Heart left ventricle (tissue), 13 donors: ENCODE data around the gene KCNJ6.
"Not testable (repeated sequence)": the region's sequence is repeated elsewhere in the genome, so short reads cannot be mapped to it uniquely, and the experiment has no call there.

ENCODE experiments used
- POLR2A ChIP-seq, 2 donors: fragments of 450-650 bp; IDR thresholded peaks; one replicate each; pipeline ENCODE4 v1.6.1; 2017; ENCODE audit warnings: antibody characterized with exemption in 2 of 2, mild to moderate bottlenecking in 2 of 2, moderate library complexity in 2 of 2
- TF ChIP-seq, protein P1 (sequence below), 12 donors: fragments of 200-600 bp; sonication (generic) in 4 of 12; IDR thresholded peaks; one replicate each; pipeline versions ENCODE4 v1.5.0 to v1.8.0; 2018 to 2022; ENCODE audit warnings: antibody characterized with exemption in 12 of 12, mild to moderate bottlenecking in 5 of 12
- donor health status: ischemic (EF 13 %, LVEDD 7.1; RV severe dilation, severe dysfunction).
- donor health status: DM: no; HTN: yes; CAD: no.
- donor health status: DM: no; HTN: no; CAD: no.
- donor health status: ischemic (EF 25% LVEDD 6.9; RV normal size, moderate dysfunction).
- donor health status: ischemic (EF 25% LVEDD 5.7; RV mildly dilated, moderate dysfunction).
- donor health status: ischemic (EF 35%, LVEDD 5.7; RV mildly dilated, moderate dysfunction).
- donor health status: nonischemic (EF 11% LVEDD 7.7; RV severe dilation, severe dysfunction).
- donor health status: DM: yes; HTN: yes; CAD: no.
- donor health status: PGD.
- donor health status: ischemic (EF 29% LVEDD 5.4; RV normal size, mild dysfunction).
- donor health status: nonischemic (EF 23%, LVEDD 6.1; RV moderate dilation, normal function).

DNA sequence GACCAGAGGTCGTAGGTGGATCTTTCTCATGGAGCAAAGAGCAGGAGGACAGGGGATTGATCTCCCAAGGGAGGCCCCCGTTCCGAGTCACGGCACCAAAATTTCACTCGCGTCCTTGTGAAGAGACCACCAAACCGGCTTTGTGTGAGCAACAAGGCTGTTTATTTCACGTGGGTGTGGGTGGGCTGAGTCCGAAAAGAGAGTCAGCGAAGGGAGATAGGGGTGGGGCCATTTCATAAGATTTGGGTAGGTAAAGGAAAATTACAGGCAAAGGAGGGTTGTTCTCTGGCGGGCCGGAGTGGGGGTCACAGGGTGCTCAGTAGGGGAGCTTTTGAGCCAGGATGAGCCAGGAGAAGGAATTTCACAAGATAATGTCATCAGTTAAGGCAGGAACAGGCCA lies 324.3 kb downstream of the KCNJ6 start:
- TF ChIP-seq, protein P1, sequence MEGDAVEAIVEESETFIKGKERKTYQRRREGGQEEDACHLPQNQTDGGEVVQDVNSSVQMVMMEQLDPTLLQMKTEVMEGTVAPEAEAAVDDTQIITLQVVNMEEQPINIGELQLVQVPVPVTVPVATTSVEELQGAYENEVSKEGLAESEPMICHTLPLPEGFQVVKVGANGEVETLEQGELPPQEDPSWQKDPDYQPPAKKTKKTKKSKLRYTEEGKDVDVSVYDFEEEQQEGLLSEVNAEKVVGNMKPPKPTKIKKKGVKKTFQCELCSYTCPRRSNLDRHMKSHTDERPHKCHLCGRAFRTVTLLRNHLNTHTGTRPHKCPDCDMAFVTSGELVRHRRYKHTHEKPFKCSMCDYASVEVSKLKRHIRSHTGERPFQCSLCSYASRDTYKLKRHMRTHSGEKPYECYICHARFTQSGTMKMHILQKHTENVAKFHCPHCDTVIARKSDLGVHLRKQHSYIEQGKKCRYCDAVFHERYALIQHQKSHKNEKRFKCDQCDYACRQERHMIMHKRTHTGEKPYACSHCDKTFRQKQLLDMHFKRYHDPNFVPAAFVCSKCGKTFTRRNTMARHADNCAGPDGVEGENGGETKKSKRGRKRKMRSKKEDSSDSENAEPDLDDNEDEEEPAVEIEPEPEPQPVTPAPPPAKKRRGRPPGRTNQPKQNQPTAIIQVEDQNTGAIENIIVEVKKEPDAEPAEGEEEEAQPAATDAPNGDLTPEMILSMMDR (IDR thresholded peaks at IDR 0.05): not testable (repeated sequence)
- not testable (repeated sequence) for TF ChIP-seq POLR2A (IDR thresholded peaks at IDR 0.05)
